ENCODE measurements around the gene MAST4. TPM values are rescaled to one million over a fixed set of nuclear protein-coding genes. Genes with fewer than 3 reads are reported as not detected.

MAST4 gene
- total and polyA plus RNA-seq, 2 of the 8 experiments (the other 6 are each of a cell fraction or from before 2014, with no cell fraction given) = 1.5 to 2.6 TPM

GRCh38 chr5:66958201-66958979, 362.2 kb downstream of the MAST4 start:
- WGBS, 2 experiments (ENCODE audit: extremely low coverage in 1 of 2, insufficient coverage in 1 of 2, insufficient read length in 1 of 2, insufficient replicate concordance in 2 of 2, low coverage in 1 of 2, low lambda C conversion rate in 2 of 2, missing lambda C conversion rate in 1 of 2) = 67% methylated on average over 10 of the region's 10 CpGs; no CpG with 5 or more reads in 1 of the 2 experiments
- TF ChIP-seq CREB1 (IDR thresholded peaks at IDR 0.05) (no peak), CBX8 (IDR thresholded peaks at IDR 0.05; ENCODE audit: borderline replicate concordance, low read depth, low read length) (no peak), POLR2AphosphoS5 (IDR thresholded peaks at IDR 0.05; ENCODE audit: low read depth, low read length) (no peak), SP4 (IDR thresholded peaks at IDR 0.05; ENCODE audit: low read length) (no peak), SRF (IDR thresholded peaks at IDR 0.05; ENCODE audit: low read depth, low read length) (no peak), POLR2A (IDR thresholded peaks at IDR 0.05; ENCODE audit: control extremely low read depth in 1 of 2, low read depth in 2 of 2, low read length in 2 of 2) (no peak), E2F6 (IDR thresholded peaks at IDR 0.05) (no peak), CEBPB (IDR thresholded peaks at IDR 0.05; ENCODE audit: low read depth, low read length) (no peak), SIX5 (IDR thresholded peaks at IDR 0.05; ENCODE audit: low read depth, low read length) (no peak), SP2 (IDR thresholded peaks at IDR 0.05; ENCODE audit: low read length) (no peak)
- CTCF ChIA-PET (ENCODE audit: partially characterized antibody) = interaction anchor here (0.6 to 5.5 kb wide), 3 partner anchors 13 to 51 kb away, joined by 3 to 23 read pairs (median 3); no protein-coding TSS in a partner anchor

More at GRCh38 chr5:66958201-66958979, 362.2 kb downstream of the MAST4 start:
- Histone ChIP-seq H3K9me3 (ENCODE audit: insufficient read depth in 2 of 2, low read depth in 1 of 2, low read length in 1 of 2) (no peaks in the 10 kb centered on the region), H3K18ac (ENCODE audit: extremely low read depth, low read length) (no peak overlapping the region), H2AK5ac (ENCODE audit: low read depth, low read length) (no peak overlapping the region; the same call in 1 of the 2 replicates), H3K4ac (replicated peaks; ENCODE audit: insufficient read length, low read depth, low read length) (no peak overlapping the region), H3K23me2 (ENCODE audit: low read depth, low read length) (no peaks in the 10 kb centered on the region; the same call in 1 of the 2 replicates), H3K27me3 (replicated peaks in 1 of 4; ENCODE audit: control insufficient read depth in 3 of 4, extremely low read depth in 1 of 4, insufficient read depth in 3 of 4, low read length in 3 of 4) (peaks cover 0 to 2% (median 0%) of the 10 kb centered on the region in 4 experiments; a peak in 1 of 7 replicates), H3K36me3 (ENCODE audit: control insufficient read depth in 2 of 4, insufficient read depth in 4 of 4, low read length in 3 of 4) (no peaks in the 10 kb centered on the region), H3K4me2 (ENCODE audit: insufficient read depth in 1 of 2, low read depth in 2 of 2, low read length in 2 of 2) (peak overlapping the region; percentile 64 to 91), H2BK120ac (replicated peaks; ENCODE audit: low read depth, low read length) (no peak overlapping the region), H4K8ac (ENCODE audit: extremely low read depth, insufficient read depth, low read length) (no peak overlapping the region), H3K9ac (replicated peaks in 1 of 4; ENCODE audit: extremely low read depth in 1 of 4, low read depth in 3 of 4, low read length in 3 of 4) (no peak overlapping the region), H4K20me1 (replicated peaks in 1 of 2; ENCODE audit: control insufficient read depth in 1 of 2, insufficient read depth in 2 of 2, low read length in 2 of 2) (no peaks in the 10 kb centered on the region), H2AFZ (ENCODE audit: low read length) (no peak overlapping the region), H3K79me1 (ENCODE audit: low read depth, low read length) (no peaks in the 10 kb centered on the region), H3K4me1 (replicated peaks in 1 of 4; ENCODE audit: control insufficient read depth in 3 of 4, insufficient read depth in 4 of 4, low read length in 3 of 4) (peaks cover 0 to 10% (median 8%) of the 10 kb centered on the region in 4 experiments; a peak in 6 of 7 replicates), H3K23ac (ENCODE audit: insufficient read length) (no peak overlapping the region), H3K79me2 (ENCODE audit: control insufficient read depth in 1 of 2, insufficient read depth in 2 of 2, low read length in 2 of 2) (no peaks in the 10 kb centered on the region), H3K4me3 (ENCODE audit: extremely low read depth in 1 of 4, insufficient read depth in 2 of 4, low read depth in 3 of 4, low read length in 4 of 4) (peak overlapping the region in 2 of 4 experiments; percentile 22 to 46; a peak in 4 of 8 replicates), H3K27ac (ENCODE audit: low read depth, low read length) (no peak overlapping the region), H2BK20ac (ENCODE audit: low read length) (no peak overlapping the region), H3K14ac (ENCODE audit: insufficient read length) (no peak overlapping the region), H2BK5ac (ENCODE audit: low read depth, low read length) (no peak overlapping the region), H2BK15ac (ENCODE audit: low read length) (no peak overlapping the region), H4K5ac (ENCODE audit: insufficient read length, low read depth, low read length) (no peak overlapping the region), H2BK12ac (ENCODE audit: low read depth, low read length) (0 out of 2 replicates have a peak overlapping the region, but pooled peaks have one; percentile 18), H4K91ac (replicated peaks; ENCODE audit: insufficient read length, low read length) (no peak overlapping the region), H3K56ac (replicated peaks; ENCODE audit: insufficient read length, low read depth, low read length) (no peak overlapping the region)
- no peak for DNase-seq (ENCODE audit: low read depth in 1 of 2, low spot score in 2 of 2)
- POLR2A ChIA-PET (ENCODE audit: partially characterized antibody) = interaction anchor here (0.6 kb wide), 1 partner anchor 14 kb away, joined by 3 read pairs; no protein-coding TSS in a partner anchor
- FAIRE-seq = no peak

All from H1 (cell line).